Hair follicular keratinocyte (primary cell): ENCODE measurements around the gene ABHD2. TPM values are rescaled to one million over a fixed set of nuclear protein-coding genes. Genes with fewer than 3 reads are reported as not detected.

Experiments
- total RNA-seq: library from RNA; depleted of rRNA; stranded (reverse); fragments of >200 nt; gene quantifications from 2 replicates; pipeline ENCODE4 v1.2.3, GENCODE V29; 2015

ABHD2 gene
- 16.6 and 23.8 TPM in 2 replicates for total RNA-seq

GRCh38 chr15:89087830-89088604, at the start of gene ABHD2:
Gene ABHD2 (plus strand): TSS chr15:89088456. CDS start chr15:89116328, 27,872 bp downstream.

GRCh38 chr15:89221543-89221942, 133.3 kb downstream of the ABHD2 start, which contains the start of gene RLBP1:
Gene RLBP1 (minus strand): TSS chr15:89221579. CDS start chr15:89218975, 2,604 bp downstream.

DNA sequence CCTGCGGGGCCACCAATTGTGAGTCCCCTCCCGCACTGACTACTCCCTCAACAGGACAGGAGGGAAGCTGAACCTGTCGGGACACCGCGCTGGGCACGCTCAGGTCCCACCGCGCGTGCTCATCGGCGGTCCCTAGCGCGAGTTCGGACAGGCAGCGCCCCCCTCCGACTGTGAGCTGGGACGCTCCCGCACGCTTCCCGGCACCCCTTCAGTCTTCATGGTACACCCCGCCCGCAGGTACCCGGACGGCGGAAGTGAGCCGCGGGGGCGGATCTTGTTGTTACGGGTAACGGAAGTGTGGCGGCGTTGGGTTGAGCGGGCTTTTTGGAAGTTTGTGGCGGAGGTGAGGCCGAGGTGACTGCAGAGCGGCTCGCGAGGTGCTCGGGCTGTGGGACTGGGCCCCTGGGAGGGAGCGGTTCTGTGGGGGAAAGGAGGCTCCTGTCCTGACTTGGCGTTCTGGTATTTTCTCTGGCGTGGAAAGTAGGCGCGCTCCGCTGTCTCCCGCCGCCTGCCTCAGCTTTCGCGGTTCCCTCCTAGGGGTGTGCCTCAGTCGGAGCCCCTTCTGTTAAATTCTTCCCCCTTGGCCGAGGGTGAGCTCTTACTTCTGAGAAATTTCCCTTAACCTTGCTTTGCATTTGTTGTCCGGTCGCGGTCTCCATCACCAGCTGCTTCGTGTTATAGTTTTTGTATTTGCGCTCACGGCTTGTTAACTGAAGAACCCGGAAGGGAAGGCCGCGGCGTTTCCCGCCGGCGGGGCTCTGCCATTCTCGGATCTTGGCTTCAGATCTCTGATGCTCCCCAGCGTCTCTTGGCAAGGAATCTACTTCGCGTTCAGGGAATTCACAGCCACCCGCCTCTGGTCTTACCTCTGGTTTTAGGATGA, 155.7 kb downstream of the ABHD2 start, which contains the start of gene FANCI:
Gene FANCI, plus strand, starts transcription at position 289 of the 883 bp plus-strand sequence. CDS start 3,669 bp downstream, outside the sequence.

Other genes with a start within 250 kb of the ABHD2 start
- 4.1 and 7.4 TPM in 2 replicates for gene HAPLN3, start 192.9 kb upstream of the ABHD2 start, total RNA-seq
- gene MFGE8, start 175.1 kb upstream of the ABHD2 start, total RNA-seq = 34.6 and 73.7 TPM in 2 replicates
- not detected in 2 replicates for gene RLBP1, start 133.1 kb downstream of the ABHD2 start, total RNA-seq
- 14.1 and 33.7 TPM in 2 replicates for gene FANCI, start 155.5 kb downstream of the ABHD2 start, total RNA-seq
- 75.7 and 86.0 TPM in 2 replicates for gene POLG, start 246.4 kb downstream of the ABHD2 start, total RNA-seq